GM19351 (cell line): ENCODE measurements around the gene PIGA.
A peak's percentile ranks its signal among the peaks of the same experiment; 100 is the strongest.

Experiments used
- ATAC-seq: cut with Tn5 transposase; IDR thresholded peaks from one replicate; pipeline ENCODE4 v1.9.1; 2021; ENCODE audit warnings: mild to moderate bottlenecking, moderate library complexity; ENCODE audit not compliant: unreplicated experiment

PIGA gene

GRCh38 chrX:15335135-15336022 lies at the start of gene PIGA:
Gene PIGA (minus strand): TSS chrX:15335523. CDS start chrX:15331930, 3,593 bp downstream.
- peak; percentile 94 for ATAC-seq

GRCh38 chrX:15384304-15384703 lies 49.0 kb upstream of the PIGA start, which contains the start of gene VEGFD:
Gene VEGFD (minus strand): TSS chrX:15384413. CDS start chrX:15383946, 467 bp downstream.
- no peak for ATAC-seq

- no peak for ATAC-seq
Measured at GRCh38 chrX:15382813-15383212, 47.5 kb upstream of the PIGA start.

- ATAC-seq = no peak
Measured at GRCh38 chrX:15376956-15377355, 41.6 kb upstream of the PIGA start.

GRCh38 chrX:15373976-15374375 lies 38.7 kb upstream of the PIGA start:
- no peak for ATAC-seq

- ATAC-seq = no peak
Measured at GRCh38 chrX:15366506-15367352, 31.4 kb upstream of the PIGA start.

- no peak for ATAC-seq
Measured at GRCh38 chrX:15359701-15360100, 24.4 kb upstream of the PIGA start.

GRCh38 chrX:15358533-15358932 lies 23.2 kb upstream of the PIGA start:
- peak; percentile 47 for ATAC-seq

- ATAC-seq = no peak
Measured at GRCh38 chrX:15356444-15356843, 21.1 kb upstream of the PIGA start.

GRCh38 chrX:15350329-15350996 lies 15.1 kb upstream of the PIGA start:
- no peak for ATAC-seq

GRCh38 chrX:15349046-15349445 lies 13.7 kb upstream of the PIGA start:
- peak; percentile 69 for ATAC-seq

GRCh38 chrX:15345976-15346375 lies 10.7 kb upstream of the PIGA start:
- no peak for ATAC-seq

- no peak for ATAC-seq
Measured at GRCh38 chrX:15344106-15344505, 8.8 kb upstream of the PIGA start.

GRCh38 chrX:15343075-15343476 lies 7.8 kb upstream of the PIGA start:
- no peak for ATAC-seq

GRCh38 chrX:15340867-15341266 lies 5.5 kb upstream of the PIGA start:
- no peak for ATAC-seq

GRCh38 chrX:15336023-15336413 lies 695 bp upstream of the PIGA start:
- ATAC-seq = no peak

- ATAC-seq = no peak
Measured at GRCh38 chrX:15334561-15334960, 762 bp downstream of the PIGA start.

GRCh38 chrX:15328821-15329220 lies 6.5 kb downstream of the PIGA start:
- ATAC-seq = no peak

- ATAC-seq = no peak
Measured at GRCh38 chrX:15328131-15328530, 7.2 kb downstream of the PIGA start.

GRCh38 chrX:15322472-15322871 lies 12.9 kb downstream of the PIGA start:
- no peak for ATAC-seq

- no peak for ATAC-seq
Measured at GRCh38 chrX:15322072-15322471, 13.3 kb downstream of the PIGA start.
